GM21381 (cell line): Measurements from ENCODE around the gene ADAMTS6.

Experiments used
- ATAC-seq: cut with Tn5 transposase; IDR thresholded peaks from one replicate; pipeline ENCODE4 v1.9.1; 2021; ENCODE audit warnings: mild to moderate bottlenecking, moderate library complexity; ENCODE audit not compliant: unreplicated experiment

The ADAMTS6 gene

GRCh38 chr5:65111961-65112658, 369.6 kb downstream of the ADAMTS6 start:
- ATAC-seq: no peak

- ATAC-seq: no peak
Measured at GRCh38 chr5:65108786-65109743, 372.7 kb downstream of the ADAMTS6 start.

- ATAC-seq: no peak
Measured at GRCh38 chr5:65105301-65105700, 376.4 kb downstream of the ADAMTS6 start.

- ATAC-seq: no peak
Measured at GRCh38 chr5:65104831-65105230, 376.9 kb downstream of the ADAMTS6 start.

GRCh38 chr5:65103756-65104440, 377.8 kb downstream of the ADAMTS6 start:
- no peak for ATAC-seq

- ATAC-seq: peak; percentile 68
Measured at GRCh38 chr5:65102976-65103711, 378.6 kb downstream of the ADAMTS6 start.

GRCh38 chr5:65102371-65102975, 379.2 kb downstream of the ADAMTS6 start:
- ATAC-seq: no peak

GRCh38 chr5:65101632-65102100, 380.1 kb downstream of the ADAMTS6 start:
- no peak for ATAC-seq

GRCh38 chr5:65100911-65101631, 380.6 kb downstream of the ADAMTS6 start:
- no peak for ATAC-seq
